GM23248 (cell line): ENCODE data around the gene PSMB5. TPM values are rescaled to one million over a fixed set of nuclear protein-coding genes. Genes with fewer than 3 reads are reported as not detected.

Source experiments
- DNase-seq: peaks from one replicate; pipeline ENCODE4 v3.0.0-alpha.2; 2015
- H2AFZ ChIP-seq: fragments of 200-600 bp; sonication (generic); 2 replicates; pipeline ENCODE4 v1.6.1; 2016; ENCODE audit warnings: antibody characterized with exemption
- H3F3A ChIP-seq: fragments of 200-600 bp; sonication (generic); 2 replicates; pipeline ENCODE4 v1.6.1; 2016; ENCODE audit warnings: mild to moderate bottlenecking, antibody characterized with exemption, mixed run types; ENCODE audit not compliant: insufficient read depth
- H3K27ac ChIP-seq: fragments of 200-600 bp; sonication (generic); 2 replicates; pipeline ENCODE4 v1.5.1; 2016; ENCODE audit warnings: mild to moderate bottlenecking
- H3K27me3 ChIP-seq: fragments of 200-600 bp; sonication (generic); replicated peaks from 2 replicates; pipeline ENCODE4 v1.6.1; 2016; ENCODE audit warnings: mild to moderate bottlenecking; ENCODE audit not compliant: insufficient read depth
- H3K36me3 ChIP-seq: fragments of 200-600 bp; sonication (generic); 2 replicates; pipeline ENCODE4 v1.6.1; 2016; ENCODE audit warnings: low read depth, mild to moderate bottlenecking
- H3K4me1 ChIP-seq: fragments of 200-600 bp; sonication (generic); 2 replicates; pipeline ENCODE4 v1.6.1; 2016; ENCODE audit warnings: mild to moderate bottlenecking; ENCODE audit not compliant: insufficient read depth
- H3K4me2 ChIP-seq: fragments of 200-600 bp; sonication (generic); one replicate; pipeline ENCODE4 v1.6.1; 2016; ENCODE audit warnings: mild to moderate bottlenecking; ENCODE audit not compliant: unreplicated experiment
- H3K4me3 ChIP-seq: fragments of 200-600 bp; sonication (generic); 2 replicates; pipeline ENCODE4 v1.5.1; 2016; ENCODE audit warnings: mild to moderate bottlenecking
- H3K79me2 ChIP-seq: fragments of 200-600 bp; sonication (generic); 2 replicates; pipeline ENCODE4 v1.6.1; 2016; ENCODE audit warnings: mild to moderate bottlenecking; ENCODE audit not compliant: insufficient read depth
- H3K9ac ChIP-seq: fragments of 200-600 bp; sonication (generic); 2 replicates; pipeline ENCODE4 v1.6.1; 2016; ENCODE audit warnings: mild to moderate bottlenecking
- H3K9me2 ChIP-seq: fragments of 200-600 bp; sonication (generic); 2 replicates; pipeline ENCODE4 v1.6.1; 2016; ENCODE audit warnings: mixed run types, mild to moderate bottlenecking, moderate library complexity; ENCODE audit not compliant: insufficient read depth
- H3K9me3 ChIP-seq: fragments of 200-600 bp; sonication (generic); one replicate; pipeline ENCODE4 v1.6.1; 2017; ENCODE audit warnings: low read depth
- H4K20me1 ChIP-seq: fragments of 200-600 bp; sonication (generic); 2 replicates; pipeline ENCODE4 v1.6.0; 2016; ENCODE audit not compliant: insufficient read depth
- EZH2 ChIP-seq: fragments of 200-600 bp; sonication (generic); IDR thresholded peaks from 2 replicates; pipeline ENCODE4 v1.6.1; 2018; ENCODE audit warnings: antibody characterized with exemption, mild to moderate bottlenecking; ENCODE audit not compliant: insufficient read depth, poor library complexity, severe bottlenecking
- EZH2phosphoT487 ChIP-seq: fragments of 200-600 bp; sonication (generic); IDR thresholded peaks from 2 replicates; pipeline ENCODE4 v1.6.1; 2018; ENCODE audit warnings: antibody characterized with exemption, moderate library complexity, mild to moderate bottlenecking, low read depth; ENCODE audit not compliant: insufficient read depth
- WGBS, 2 experiments: methylation state at CpG; one replicate each; pipeline ENCODE4 v1.1.6; 2015 to 2017; ENCODE audit warnings: low lambda C conversion rate in 2 of 2, low coverage in 1 of 2; ENCODE audit errors: missing lambda C conversion rate in 2 of 2; 5-methylcytosine and 5-hydroxymethylcytosine counted together
- in situ Hi-C: fragments of 300-500 bp; cut with MboI; formaldehyde crosslinking; loops from 2 replicates; pipeline ENCODE4 v1.15.0; 2020
- polyA plus RNA-seq: library from polyadenylated mRNA; unstranded; fragments of >200 nt; fragmentation: Nextera tagmentation; extraction: Ambion mirVana; gene quantifications from 2 replicates; pipeline ENCODE4 v1.2.1, GENCODE V29; 2016
- total RNA-seq: library from RNA; depleted of rRNA; stranded (reverse); fragments of >200 nt; shearing (Covaris generic); gene quantifications from 2 replicates; pipeline ENCODE4 v1.2.3, GENCODE V29; 2014

Gene PSMB5
- total and polyA plus RNA-seq, 2 experiments from 2014 or later: 263 to 274 TPM

- Histone ChIP-seq H3K4me1 (peaks cover 21% of the 10 kb centered on the region), H3K9me3 (no peaks in the 10 kb centered on the region), H3K4me3 (peak overlapping the region; percentile 24; the same call in 1 of the 2 replicates), H3F3A (peaks cover 62% of the 10 kb centered on the region), H2AFZ (no peak overlapping the region), H3K27ac (no peak overlapping the region), H3K4me2 (peak overlapping the region; percentile 47), H3K27me3 (no peaks in the 10 kb centered on the region), H3K9ac (0 out of 2 replicates have a peak overlapping the region, but pooled peaks have one; percentile 29), H3K79me2 (peaks cover 97% of the 10 kb centered on the region), H4K20me1 (peaks cover 5% of the 10 kb centered on the region; the same call in 1 of the 2 replicates), H3K9me2 (no peaks in the 10 kb centered on the region), H3K36me3 (peaks cover 46% of the 10 kb centered on the region)
- WGBS, 2 experiments: 67 to 75% methylated on average over 14 of the region's 14 CpGs
- in situ Hi-C loops: no loop called here
- TF ChIP-seq EZH2phosphoT487 (no peak), EZH2 (no peak)
- DNase-seq: peak; percentile 23
Observed at GRCh38 chr14:23067847-23068788, 33.4 kb upstream of the PSMB5 start.

GRCh38 chr14:23066855-23067744, 32.4 kb upstream of the PSMB5 start:
- in situ Hi-C loops: no loop called here
- no peak overlapping the region for H3K4me2 ChIP-seq
- no peak overlapping the region for H2AFZ ChIP-seq
- H4K20me1 ChIP-seq: peaks cover 5% of the 10 kb centered on the region; the same call in 1 of the 2 replicates
- DNase-seq: no peak
- TF ChIP-seq EZH2 (no peak), EZH2phosphoT487 (no peak)
- WGBS, 2 experiments: 85% methylated on average over 16 to 23 of the region's 23 CpGs
- peaks cover 62% of the 10 kb centered on the region for H3F3A ChIP-seq
- peaks cover 54% of the 10 kb centered on the region for H3K36me3 ChIP-seq
- no peak overlapping the region for H3K27ac ChIP-seq
- H3K4me3 ChIP-seq: no peak overlapping the region
- H3K9me2 ChIP-seq: no peaks in the 10 kb centered on the region
- no peaks in the 10 kb centered on the region for H3K9me3 ChIP-seq
- no peaks in the 10 kb centered on the region for H3K27me3 ChIP-seq
- H3K4me1 ChIP-seq: peaks cover 26% of the 10 kb centered on the region
- H3K9ac ChIP-seq: peak overlapping the region; percentile 31; the same call in 1 of the 2 replicates
- peaks cover 91% of the 10 kb centered on the region for H3K79me2 ChIP-seq

GRCh38 chr14:23066368-23066767, 31.7 kb upstream of the PSMB5 start:
- H3K36me3 ChIP-seq: peaks cover 54% of the 10 kb centered on the region
- no peaks in the 10 kb centered on the region for H3K9me2 ChIP-seq
- H3K9ac ChIP-seq: peak overlapping the region; percentile 31; the same call in 1 of the 2 replicates
- no peaks in the 10 kb centered on the region for H3K9me3 ChIP-seq
- no peak overlapping the region for H3K27ac ChIP-seq
- H3K4me2 ChIP-seq: no peak overlapping the region
- no peaks in the 10 kb centered on the region for H3K27me3 ChIP-seq
- H3K4me3 ChIP-seq: no peak overlapping the region
- peaks cover 56% of the 10 kb centered on the region for H3F3A ChIP-seq
- in situ Hi-C loops: no loop called here
- no peak for DNase-seq
- no peak overlapping the region for H2AFZ ChIP-seq
- H4K20me1 ChIP-seq: peaks cover 5% of the 10 kb centered on the region; the same call in 1 of the 2 replicates
- no peak for TF ChIP-seq EZH2phosphoT487
- TF ChIP-seq EZH2: no peak
- peaks cover 87% of the 10 kb centered on the region for H3K79me2 ChIP-seq
- H3K4me1 ChIP-seq: peaks cover 27% of the 10 kb centered on the region
- WGBS, 2 experiments: 100% methylated on average over 3 of the region's 3 CpGs

GRCh38 chr14:23063601-23064000, 28.9 kb upstream of the PSMB5 start:
- Histone ChIP-seq H3K4me2 (no peak overlapping the region), H3K9ac (no peak overlapping the region), H2AFZ (no peak overlapping the region), H3F3A (peaks cover 62% of the 10 kb centered on the region), H3K4me3 (no peak overlapping the region), H3K9me2 (no peaks in the 10 kb centered on the region), H3K4me1 (peaks cover 21% of the 10 kb centered on the region), H3K36me3 (peaks cover 67% of the 10 kb centered on the region), H3K79me2 (peaks cover 77% of the 10 kb centered on the region), H3K9me3 (no peaks in the 10 kb centered on the region), H4K20me1 (peaks cover 3% of the 10 kb centered on the region; the same call in 1 of the 2 replicates), H3K27me3 (no peaks in the 10 kb centered on the region), H3K27ac (0 out of 2 replicates have a peak overlapping the region, but pooled peaks have one; percentile 61)
- no peak for TF ChIP-seq EZH2phosphoT487
- TF ChIP-seq EZH2: no peak
- in situ Hi-C loops: no loop called here
- no peak for DNase-seq
- 88 to 92% methylated on average over 5 of the region's 5 CpGs for WGBS, 2 experiments
